NCI-H748 (cell line): Measurements from ENCODE around the gene PCDHGA6.
"Not testable (repeated sequence)": the region's sequence is repeated elsewhere in the genome, so short reads cannot be mapped to it uniquely, and the experiment has no call there.

Experiments used
- DNase-seq: peaks from one replicate; lab custom pipeline; 2025; ENCODE audit not compliant: unreplicated experiment; lab: John Stamatoyannopoulos, UW

The PCDHGA6 gene

DNA sequence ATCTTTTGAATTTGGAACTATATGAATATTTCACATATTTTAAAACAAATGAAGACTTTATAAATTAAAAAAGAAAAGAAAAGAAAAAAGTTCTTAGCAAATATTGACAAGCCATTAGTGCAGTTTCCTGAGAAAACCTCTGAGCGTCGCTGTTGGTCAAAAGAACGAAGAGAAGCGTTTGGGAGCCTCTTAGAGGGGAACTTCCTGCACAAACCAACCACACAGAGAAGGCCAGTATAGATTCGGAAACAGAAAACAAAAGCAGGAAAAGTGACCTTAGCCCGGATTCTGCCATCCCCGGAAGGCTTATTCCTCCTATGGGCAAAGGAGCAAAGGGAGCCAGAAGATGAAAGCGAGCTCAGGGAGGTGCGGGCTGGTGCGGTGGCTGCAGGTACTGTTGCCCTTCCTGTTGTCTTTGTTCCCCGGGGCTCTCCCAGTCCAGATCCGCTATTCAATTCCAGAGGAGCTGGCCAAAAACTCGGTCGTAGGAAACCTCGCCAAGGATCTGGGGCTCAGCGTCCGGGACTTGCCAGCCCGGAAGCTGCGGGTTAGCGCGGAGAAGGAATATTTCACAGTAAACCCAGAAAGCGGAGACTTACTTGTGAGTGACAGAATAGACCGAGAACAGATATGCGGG, 13.8 kb upstream of the PCDHGA6 start, which contains the start of gene PCDHGB2:
TSS of gene PCDHGB2 (plus strand) at position 205 of the 637 bp plus-strand sequence. CDS start at position 347, 142 bp downstream.
- DNase-seq: no peak

GRCh38 chr5:141360685-141361084, 13.0 kb upstream of the PCDHGA6 start:
- DNase-seq: no peak

GRCh38 chr5:141362719-141363118, 11.0 kb upstream of the PCDHGA6 start:
- no peak for DNase-seq

GRCh38 chr5:141363952-141364660, 9.6 kb upstream of the PCDHGA6 start, which contains the start of gene PCDHGA5:
TSS of gene PCDHGA5 (plus strand) at chr5:141364162. CDS start at chr5:141364331, 169 bp downstream.
- DNase-seq: no peak

- no peak for DNase-seq
Measured at GRCh38 chr5:141366016-141366896, 7.4 kb upstream of the PCDHGA6 start.

DNA sequence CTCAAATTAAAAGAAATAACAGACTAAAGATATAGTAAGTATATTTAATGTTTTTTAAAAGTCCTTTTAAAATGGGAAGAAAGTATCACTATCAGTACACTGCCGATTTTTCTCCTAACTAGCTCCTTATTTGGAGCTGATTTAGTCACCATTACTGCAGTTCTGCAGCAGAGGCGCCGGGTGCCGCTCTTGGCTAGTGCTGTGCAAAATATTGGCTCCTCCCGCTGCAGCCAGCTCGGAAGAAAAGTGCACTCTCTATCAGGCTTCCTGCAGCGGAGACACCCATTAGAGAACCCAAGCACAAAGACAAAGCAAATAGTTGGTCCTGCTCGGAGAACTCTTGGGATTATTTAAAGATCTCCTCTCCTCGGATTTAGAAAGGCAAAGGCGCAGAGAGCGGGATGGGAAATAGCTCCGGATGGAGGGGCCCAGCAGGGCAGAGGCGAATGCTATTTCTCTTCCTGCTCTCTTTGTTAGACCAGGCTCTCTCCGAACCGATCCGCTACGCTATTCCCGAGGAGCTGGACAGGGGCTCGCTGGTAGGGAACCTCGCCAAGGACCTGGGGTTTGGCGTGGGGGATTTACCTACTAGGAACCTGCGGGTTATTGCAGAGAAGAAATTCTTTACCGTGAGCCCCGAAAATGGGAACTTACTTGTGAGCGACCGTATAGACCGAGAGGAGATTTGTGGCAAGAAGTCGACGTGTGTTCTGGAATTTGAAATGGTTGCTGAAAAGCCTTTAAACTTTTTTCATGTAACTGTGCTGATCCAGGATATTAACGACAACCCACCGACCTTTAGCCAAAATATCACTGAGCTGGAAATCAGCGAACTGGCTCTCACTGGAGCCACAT, 3.5 kb upstream of the PCDHGA6 start, which contains the start of gene PCDHGB3:
TSS of gene PCDHGB3 (plus strand) at position 249 of the 855 bp plus-strand sequence. CDS start at position 402, 153 bp downstream.
- no peak for DNase-seq

GRCh38 chr5:141371572-141372475, 1.9 kb upstream of the PCDHGA6 start:
- DNase-seq: no peak

DNA sequence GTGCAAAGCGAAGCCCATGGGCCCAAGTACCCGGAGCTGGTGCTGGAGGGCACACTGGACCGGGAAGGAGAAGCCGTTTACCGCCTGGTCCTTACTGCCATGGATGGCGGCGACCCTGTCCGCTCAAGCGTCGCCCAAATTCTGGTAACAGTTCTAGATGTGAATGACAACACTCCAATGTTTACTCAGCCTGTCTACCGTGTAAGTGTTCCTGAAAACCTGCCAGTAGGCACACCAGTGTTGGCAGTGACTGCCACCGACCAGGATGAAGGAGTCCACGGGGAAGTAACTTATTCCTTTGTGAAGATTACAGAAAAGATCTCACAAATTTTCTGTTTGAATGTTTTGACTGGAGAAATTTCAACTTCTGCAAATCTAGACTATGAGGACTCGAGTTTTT, 936 bp downstream of the PCDHGA6 start:
- DNase-seq: no peak

DNA sequence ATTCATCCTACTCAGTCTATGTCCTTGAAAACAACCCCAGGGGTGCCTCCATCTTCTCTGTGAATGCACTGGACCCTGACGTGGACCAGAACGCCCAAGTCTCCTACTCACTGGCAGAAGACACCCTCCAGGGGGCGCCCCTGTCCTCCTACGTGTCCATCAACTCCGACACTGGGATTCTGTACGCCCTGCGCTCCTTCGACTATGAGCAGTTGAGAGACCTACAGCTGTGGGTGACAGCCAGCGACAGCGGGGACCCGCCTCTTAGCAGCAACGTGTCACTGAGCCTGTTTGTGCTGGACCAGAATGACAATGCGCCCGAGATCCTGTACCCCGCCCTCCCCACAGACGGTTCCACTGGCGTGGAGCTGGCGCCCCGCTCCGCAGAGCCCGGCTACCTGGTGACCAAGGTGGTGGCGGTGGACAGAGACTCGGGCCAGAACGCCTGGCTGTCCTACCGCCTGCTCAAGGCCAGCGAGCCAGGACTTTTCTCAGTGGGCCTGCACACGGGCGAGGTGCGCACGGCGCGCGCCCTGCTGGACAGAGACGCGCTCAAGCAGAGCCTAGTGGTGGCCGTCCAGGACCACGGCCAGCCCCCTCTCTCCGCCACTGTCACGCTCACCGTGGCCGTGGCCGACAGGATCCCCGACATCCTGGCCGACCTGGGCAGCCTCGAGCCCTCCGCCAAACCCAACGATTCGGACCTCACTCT, 1.9 kb downstream of the PCDHGA6 start:
- not testable (repeated sequence) for DNase-seq

GRCh38 chr5:141382469-141383294, 9.0 kb downstream of the PCDHGA6 start, which contains the start of gene PCDHGA7:
TSS of gene PCDHGA7 (plus strand) at chr5:141382742. CDS start at chr5:141382900, 158 bp downstream.
- no peak for DNase-seq

DNA sequence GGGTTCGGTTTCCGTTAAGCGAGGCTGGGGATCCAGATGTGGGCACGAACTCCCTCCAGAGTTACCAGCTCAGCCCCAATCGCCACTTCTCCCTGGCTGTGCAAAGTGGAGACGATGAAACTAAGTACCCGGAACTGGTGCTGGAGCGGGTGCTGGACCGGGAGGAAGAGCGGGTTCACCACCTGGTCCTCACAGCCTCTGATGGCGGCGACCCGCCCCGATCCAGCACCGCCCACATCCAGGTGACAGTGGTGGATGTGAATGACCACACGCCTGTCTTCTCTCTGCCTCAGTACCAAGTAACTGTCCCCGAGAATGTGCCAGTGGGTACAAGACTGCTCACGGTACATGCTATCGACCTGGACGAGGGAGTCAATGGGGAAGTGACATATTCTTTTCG, 9.7 kb downstream of the PCDHGA6 start:
- DNase-seq: no peak

DNA sequence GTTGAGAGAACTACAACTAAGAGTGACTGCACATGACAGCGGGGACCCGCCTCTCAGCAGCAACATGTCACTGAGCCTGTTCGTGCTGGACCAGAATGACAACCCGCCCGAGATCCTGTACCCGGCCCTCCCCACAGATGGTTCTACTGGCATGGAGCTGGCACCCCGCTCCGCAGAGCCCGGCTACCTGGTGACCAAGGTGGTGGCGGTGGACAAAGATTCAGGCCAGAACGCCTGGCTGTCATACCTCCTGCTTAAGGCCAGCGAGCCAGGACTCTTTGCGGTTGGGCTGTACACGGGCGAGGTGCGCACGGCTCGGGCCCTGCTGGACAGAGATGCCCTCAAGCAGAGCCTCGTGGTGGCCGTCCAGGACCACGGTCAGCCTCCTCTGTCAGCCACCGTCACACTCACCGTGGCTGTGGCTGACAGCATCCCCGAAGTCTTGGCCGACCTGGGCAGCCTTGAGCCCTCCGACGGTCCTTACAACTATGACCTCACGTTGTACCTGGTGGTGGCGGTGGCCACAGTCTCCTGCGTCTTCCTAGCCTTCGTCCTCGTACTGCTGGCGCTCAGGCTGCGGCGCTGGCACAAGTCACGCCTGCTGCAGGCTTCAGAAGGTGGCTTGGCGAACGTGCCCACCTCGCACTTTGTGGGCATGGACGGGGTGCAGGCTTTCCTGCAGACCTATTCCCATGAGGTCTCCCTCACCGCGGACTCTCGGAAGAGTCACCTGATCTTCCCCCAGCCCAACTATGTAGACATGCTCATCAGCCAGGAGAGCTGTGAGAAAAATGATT, 11.0 kb downstream of the PCDHGA6 start:
- no peak for DNase-seq

DNA sequence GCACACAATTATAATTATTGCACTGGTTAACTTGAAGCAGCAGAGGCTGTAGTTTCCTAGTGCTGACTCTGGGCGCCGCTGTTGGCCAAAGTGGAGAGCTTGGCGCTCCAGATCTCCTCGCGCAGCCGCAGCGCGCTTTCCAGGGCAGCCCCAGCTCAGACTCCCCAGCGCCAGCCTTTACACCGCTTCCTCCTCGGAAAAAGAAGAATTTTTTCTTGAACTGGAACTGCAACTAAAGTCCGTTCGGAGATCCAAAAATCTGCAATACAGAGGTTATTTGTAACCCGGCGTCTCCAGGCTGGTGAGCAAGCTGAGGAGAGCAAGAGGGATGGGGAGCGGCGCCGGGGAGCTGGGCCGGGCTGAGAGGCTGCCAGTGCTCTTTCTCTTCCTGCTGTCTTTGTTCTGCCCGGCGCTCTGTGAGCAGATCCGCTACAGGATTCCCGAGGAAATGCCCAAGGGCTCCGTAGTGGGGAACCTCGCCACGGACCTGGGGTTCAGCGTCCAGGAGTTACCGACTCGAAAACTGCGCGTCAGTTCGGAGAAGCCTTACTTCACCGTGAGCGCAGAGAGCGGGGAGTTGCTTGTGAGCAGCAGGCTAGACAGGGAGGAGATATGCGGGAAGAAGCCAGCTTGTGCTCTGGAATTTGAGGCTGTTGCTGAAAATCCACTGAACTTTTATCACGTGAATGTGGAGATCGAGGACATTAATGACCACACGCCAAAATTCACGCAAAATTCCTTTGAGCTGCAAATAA, 14.0 kb downstream of the PCDHGA6 start, which contains the start of gene PCDHGB4:
TSS of gene PCDHGB4 (plus strand) at position 142 of the 755 bp plus-strand sequence. CDS start at position 329, 187 bp downstream.
- not testable (repeated sequence) for DNase-seq

GRCh38 chr5:141388661-141389060, 15.0 kb downstream of the PCDHGA6 start:
- DNase-seq: no peak

DNA sequence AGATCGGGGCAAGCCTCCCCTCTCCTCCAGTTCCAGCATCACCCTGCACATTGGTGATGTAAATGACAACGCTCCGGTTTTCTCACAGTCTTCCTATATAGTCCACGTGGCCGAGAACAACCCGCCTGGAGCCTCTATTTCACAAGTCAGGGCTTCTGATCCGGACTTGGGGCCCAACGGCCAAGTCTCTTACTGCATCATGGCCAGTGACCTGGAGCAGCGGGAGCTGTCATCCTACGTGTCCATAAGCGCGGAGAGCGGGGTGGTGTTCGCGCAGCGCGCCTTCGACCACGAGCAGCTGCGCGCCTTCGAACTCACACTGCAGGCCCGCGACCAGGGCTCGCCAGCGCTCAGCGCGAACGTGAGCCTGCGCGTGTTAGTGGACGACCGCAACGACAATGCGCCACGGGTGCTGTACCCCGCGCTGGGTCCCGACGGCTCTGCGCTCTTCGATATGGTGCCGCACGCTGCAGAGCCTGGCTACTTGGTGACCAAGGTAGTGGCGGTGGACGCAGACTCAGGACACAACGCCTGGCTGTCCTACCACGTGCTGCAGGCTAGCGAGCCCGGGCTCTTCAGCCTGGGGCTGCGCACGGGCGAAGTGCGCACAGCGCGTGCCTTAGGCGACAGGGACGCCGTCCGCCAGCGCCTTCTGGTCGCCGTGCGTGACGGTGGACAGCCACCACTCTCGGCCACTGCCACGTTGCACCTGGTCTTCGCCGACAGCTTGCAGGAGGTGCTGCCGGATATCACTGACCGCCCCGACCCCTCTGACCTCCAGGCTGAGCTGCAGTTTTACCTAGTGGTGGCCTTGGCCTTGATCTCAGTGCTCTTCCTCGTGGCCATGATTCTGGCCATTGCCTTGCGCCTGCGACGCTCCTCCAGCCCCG, 15.7 kb downstream of the PCDHGA6 start:
- DNase-seq: no peak
